Testis (tissue), 2 donors: ENCODE results near the gene SEC22C.

Source experiments
- CTCF ChIP-seq, 3 experiments: fragments of 450-650 bp in 2 of 3; fragments of 200-600 bp in 1 of 3; sonication (generic) in 1 of 3; IDR thresholded peaks; one replicate each; pipeline ENCODE4 v1.5.1; 2016 to 2019; ENCODE audit warnings: antibody characterized with exemption in 3 of 3, mild to moderate bottlenecking in 2 of 3, moderate library complexity in 1 of 3
- POLR2A ChIP-seq: fragments of 450-650 bp; IDR thresholded peaks from one replicate; pipeline ENCODE4 v1.6.1; 2017; ENCODE audit warnings: antibody characterized with exemption, mild to moderate bottlenecking, moderate library complexity

GRCh38 chr3:42578054-42578453, 3.7 kb downstream of the SEC22C start:
- TF ChIP-seq CTCF (IDR thresholded peaks at IDR 0.05) = no peak
- TF ChIP-seq POLR2A = no peak
